Measurements from ENCODE around the gene CHST13.

- TF ChIP-seq EZH2 (IDR thresholded peaks at IDR 0.05; ENCODE audit: borderline replicate concordance, low read depth, low read length, severe bottlenecking) (no peak), POLR2A (IDR thresholded peaks at IDR 0.05; ENCODE audit: low read depth, low read length) (no peak), JUN (IDR thresholded peaks at IDR 0.05; ENCODE audit: borderline replicate concordance, insufficient read depth, insufficient read length, low read depth) (no peak), MYC (IDR thresholded peaks at IDR 0.05; ENCODE audit: low read depth, low read length) (no peak)
- TF ChIP-seq, protein P1, sequence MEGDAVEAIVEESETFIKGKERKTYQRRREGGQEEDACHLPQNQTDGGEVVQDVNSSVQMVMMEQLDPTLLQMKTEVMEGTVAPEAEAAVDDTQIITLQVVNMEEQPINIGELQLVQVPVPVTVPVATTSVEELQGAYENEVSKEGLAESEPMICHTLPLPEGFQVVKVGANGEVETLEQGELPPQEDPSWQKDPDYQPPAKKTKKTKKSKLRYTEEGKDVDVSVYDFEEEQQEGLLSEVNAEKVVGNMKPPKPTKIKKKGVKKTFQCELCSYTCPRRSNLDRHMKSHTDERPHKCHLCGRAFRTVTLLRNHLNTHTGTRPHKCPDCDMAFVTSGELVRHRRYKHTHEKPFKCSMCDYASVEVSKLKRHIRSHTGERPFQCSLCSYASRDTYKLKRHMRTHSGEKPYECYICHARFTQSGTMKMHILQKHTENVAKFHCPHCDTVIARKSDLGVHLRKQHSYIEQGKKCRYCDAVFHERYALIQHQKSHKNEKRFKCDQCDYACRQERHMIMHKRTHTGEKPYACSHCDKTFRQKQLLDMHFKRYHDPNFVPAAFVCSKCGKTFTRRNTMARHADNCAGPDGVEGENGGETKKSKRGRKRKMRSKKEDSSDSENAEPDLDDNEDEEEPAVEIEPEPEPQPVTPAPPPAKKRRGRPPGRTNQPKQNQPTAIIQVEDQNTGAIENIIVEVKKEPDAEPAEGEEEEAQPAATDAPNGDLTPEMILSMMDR (IDR thresholded peaks at IDR 0.05; ENCODE audit: extremely low read depth in 1 of 2, insufficient read depth in 1 of 2, low read depth in 1 of 2, low read length in 2 of 2): no peak
Measured at GRCh38 chr3:126495786-126496185, 28.2 kb upstream of the CHST13 start.

All from endothelial cell of umbilical vein (primary cell).